Erythroblast (primary cell): ENCODE measurements around the gene STX8.

Source experiments
- GATA1 ChIP-seq: IDR thresholded peaks from 2 replicates; pipeline ENCODE4 v1.6.1; 2011; ENCODE audit warnings: low read depth, mild to moderate bottlenecking, control low read depth, low read length, moderate library complexity
- POLR2A ChIP-seq: IDR thresholded peaks from 2 replicates; pipeline ENCODE4 v1.6.1; 2011; ENCODE audit warnings: mild to moderate bottlenecking, low read length

DNA sequence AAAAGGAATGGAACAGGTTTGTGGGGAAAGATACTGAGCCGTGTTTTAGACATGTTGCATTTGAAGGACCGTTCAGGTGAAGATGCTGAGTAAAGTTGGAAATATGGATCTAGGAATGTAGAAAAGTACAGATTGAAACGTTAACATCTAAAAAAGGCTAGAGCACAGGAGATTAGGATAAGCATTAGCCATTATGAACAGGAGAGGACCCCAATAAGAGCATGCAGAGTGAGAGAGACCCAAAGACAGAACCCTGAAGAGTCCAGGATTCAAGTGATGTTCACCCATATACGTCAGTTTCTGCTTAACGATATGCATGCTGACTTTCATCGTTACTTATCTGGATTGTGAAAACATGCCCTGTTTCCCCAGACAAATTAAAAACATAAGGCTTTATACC is 140.5 kb downstream of the STX8 start:
- no peak for TF ChIP-seq GATA1
- TF ChIP-seq POLR2A = no peak
